ENCODE results near the gene TEKT1. TPM values are rescaled to one million over a fixed set of nuclear protein-coding genes. Genes with fewer than 3 reads are reported as not detected.

Gene TEKT1
- polyA plus RNA-seq, 1 donor from 2014 or later: 0.06 TPM

DNA sequence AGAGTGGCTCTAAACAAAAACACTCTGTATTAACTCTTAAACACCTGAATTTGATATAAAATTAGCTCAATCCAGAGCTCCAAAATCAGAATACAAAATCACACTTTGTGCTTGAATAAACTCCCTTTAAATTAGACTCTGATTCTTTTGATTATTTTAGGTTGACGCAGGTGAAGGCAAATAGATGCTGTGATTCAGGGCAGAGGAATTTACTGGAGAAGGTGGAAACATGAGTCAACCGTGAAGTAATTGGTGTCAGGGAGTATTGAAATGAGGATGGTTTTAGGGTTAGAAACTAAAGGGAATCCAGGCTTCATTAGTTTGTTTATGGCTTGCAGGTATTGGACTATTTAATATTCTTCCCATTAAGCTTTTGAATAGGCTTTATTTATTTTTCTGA, 37.1 kb upstream of the TEKT1 start:
- H3K9me3 ChIP-seq (ENCODE audit: low read length): no peaks in the 10 kb centered on the region
- no peak overlapping the region for H3K4me3 ChIP-seq (ENCODE audit: low read length)
- H3K27ac ChIP-seq (ENCODE audit: low read length): no peak overlapping the region
- H3K36me3 ChIP-seq (ENCODE audit: insufficient read depth, low read length): no peaks in the 10 kb centered on the region
- H2AFZ ChIP-seq (ENCODE audit: low read depth, low read length): no peak overlapping the region
- TF ChIP-seq, protein P1, sequence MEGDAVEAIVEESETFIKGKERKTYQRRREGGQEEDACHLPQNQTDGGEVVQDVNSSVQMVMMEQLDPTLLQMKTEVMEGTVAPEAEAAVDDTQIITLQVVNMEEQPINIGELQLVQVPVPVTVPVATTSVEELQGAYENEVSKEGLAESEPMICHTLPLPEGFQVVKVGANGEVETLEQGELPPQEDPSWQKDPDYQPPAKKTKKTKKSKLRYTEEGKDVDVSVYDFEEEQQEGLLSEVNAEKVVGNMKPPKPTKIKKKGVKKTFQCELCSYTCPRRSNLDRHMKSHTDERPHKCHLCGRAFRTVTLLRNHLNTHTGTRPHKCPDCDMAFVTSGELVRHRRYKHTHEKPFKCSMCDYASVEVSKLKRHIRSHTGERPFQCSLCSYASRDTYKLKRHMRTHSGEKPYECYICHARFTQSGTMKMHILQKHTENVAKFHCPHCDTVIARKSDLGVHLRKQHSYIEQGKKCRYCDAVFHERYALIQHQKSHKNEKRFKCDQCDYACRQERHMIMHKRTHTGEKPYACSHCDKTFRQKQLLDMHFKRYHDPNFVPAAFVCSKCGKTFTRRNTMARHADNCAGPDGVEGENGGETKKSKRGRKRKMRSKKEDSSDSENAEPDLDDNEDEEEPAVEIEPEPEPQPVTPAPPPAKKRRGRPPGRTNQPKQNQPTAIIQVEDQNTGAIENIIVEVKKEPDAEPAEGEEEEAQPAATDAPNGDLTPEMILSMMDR (IDR thresholded peaks at IDR 0.05; ENCODE audit: poor library complexity, severe bottlenecking): no peak
- no peak for TF ChIP-seq POLR2AphosphoS5 (IDR thresholded peaks at IDR 0.05)
- TF ChIP-seq TAF1 (IDR thresholded peaks at IDR 0.05; ENCODE audit: low read depth): no peak
- TF ChIP-seq SMC3 (conservative IDR thresholded peaks at IDR 0.05; ENCODE audit: poor library complexity): no peak
- no peak for TF ChIP-seq EZH2 (IDR thresholded peaks at IDR 0.05; ENCODE audit: borderline replicate concordance, insufficient read depth, low read length, poor library complexity, severe bottlenecking)
- no peak for TF ChIP-seq RAD21 (conservative IDR thresholded peaks at IDR 0.05)
- TF ChIP-seq, protein P2, sequence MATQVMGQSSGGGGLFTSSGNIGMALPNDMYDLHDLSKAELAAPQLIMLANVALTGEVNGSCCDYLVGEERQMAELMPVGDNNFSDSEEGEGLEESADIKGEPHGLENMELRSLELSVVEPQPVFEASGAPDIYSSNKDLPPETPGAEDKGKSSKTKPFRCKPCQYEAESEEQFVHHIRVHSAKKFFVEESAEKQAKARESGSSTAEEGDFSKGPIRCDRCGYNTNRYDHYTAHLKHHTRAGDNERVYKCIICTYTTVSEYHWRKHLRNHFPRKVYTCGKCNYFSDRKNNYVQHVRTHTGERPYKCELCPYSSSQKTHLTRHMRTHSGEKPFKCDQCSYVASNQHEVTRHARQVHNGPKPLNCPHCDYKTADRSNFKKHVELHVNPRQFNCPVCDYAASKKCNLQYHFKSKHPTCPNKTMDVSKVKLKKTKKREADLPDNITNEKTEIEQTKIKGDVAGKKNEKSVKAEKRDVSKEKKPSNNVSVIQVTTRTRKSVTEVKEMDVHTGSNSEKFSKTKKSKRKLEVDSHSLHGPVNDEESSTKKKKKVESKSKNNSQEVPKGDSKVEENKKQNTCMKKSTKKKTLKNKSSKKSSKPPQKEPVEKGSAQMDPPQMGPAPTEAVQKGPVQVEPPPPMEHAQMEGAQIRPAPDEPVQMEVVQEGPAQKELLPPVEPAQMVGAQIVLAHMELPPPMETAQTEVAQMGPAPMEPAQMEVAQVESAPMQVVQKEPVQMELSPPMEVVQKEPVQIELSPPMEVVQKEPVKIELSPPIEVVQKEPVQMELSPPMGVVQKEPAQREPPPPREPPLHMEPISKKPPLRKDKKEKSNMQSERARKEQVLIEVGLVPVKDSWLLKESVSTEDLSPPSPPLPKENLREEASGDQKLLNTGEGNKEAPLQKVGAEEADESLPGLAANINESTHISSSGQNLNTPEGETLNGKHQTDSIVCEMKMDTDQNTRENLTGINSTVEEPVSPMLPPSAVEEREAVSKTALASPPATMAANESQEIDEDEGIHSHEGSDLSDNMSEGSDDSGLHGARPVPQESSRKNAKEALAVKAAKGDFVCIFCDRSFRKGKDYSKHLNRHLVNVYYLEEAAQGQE (IDR thresholded peaks at IDR 0.05; ENCODE audit: borderline replicate concordance): no peak
- no peak for TF ChIP-seq EP300 (conservative IDR thresholded peaks at IDR 0.05; ENCODE audit: poor library complexity, severe bottlenecking)
- TF ChIP-seq MXI1 (conservative IDR thresholded peaks at IDR 0.05; ENCODE audit: poor library complexity, severe bottlenecking): no peak
- no peak overlapping the region for H3K4me2 ChIP-seq (ENCODE audit: low read length)
- H3F3A ChIP-seq (ENCODE audit: insufficient read depth, low read length, poor library complexity, severe bottlenecking): no peaks in the 10 kb centered on the region
- H3K9me2 ChIP-seq (ENCODE audit: insufficient read depth, low read length): no peaks in the 10 kb centered on the region
- no peaks in the 10 kb centered on the region for H3K79me2 ChIP-seq (replicated peaks; ENCODE audit: insufficient read depth, low read length)
- no peak overlapping the region for H3K9ac ChIP-seq (ENCODE audit: low read length)
- no peaks in the 10 kb centered on the region for H4K20me1 ChIP-seq (ENCODE audit: insufficient read depth)
- no peaks in the 10 kb centered on the region for H3K27me3 ChIP-seq (ENCODE audit: insufficient read depth, low read depth, low read length)

DNA sequence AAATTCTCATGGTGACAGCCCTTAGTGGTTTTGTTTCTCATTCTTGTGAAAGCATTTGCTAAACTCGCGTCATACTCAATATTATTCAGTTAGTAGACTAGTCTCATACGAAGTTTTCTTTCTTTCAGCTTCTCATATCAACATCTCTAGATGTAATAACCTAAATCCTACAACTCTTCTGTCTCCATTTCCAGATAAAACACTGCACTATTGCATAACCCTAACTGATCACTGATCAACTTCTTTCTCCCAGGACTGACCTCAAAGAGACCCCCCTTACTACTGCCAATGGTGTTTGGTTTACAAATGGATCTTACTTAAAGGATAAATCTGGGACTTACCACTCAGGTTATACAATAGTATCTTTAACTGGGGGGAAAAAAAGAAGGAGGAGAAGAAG, 36.3 kb upstream of the TEKT1 start:
- Histone ChIP-seq H3K9ac (ENCODE audit: low read length) (no peak overlapping the region), H3K36me3 (ENCODE audit: insufficient read depth, low read length) (no peaks in the 10 kb centered on the region), H3K79me2 (replicated peaks; ENCODE audit: insufficient read depth, low read length) (no peaks in the 10 kb centered on the region), H2AFZ (ENCODE audit: low read depth, low read length) (no peak overlapping the region), H3K4me2 (ENCODE audit: low read length) (no peak overlapping the region), H3K9me3 (ENCODE audit: low read length) (no peaks in the 10 kb centered on the region), H3F3A (ENCODE audit: insufficient read depth, low read length, poor library complexity, severe bottlenecking) (no peaks in the 10 kb centered on the region), H3K27ac (ENCODE audit: low read length) (no peak overlapping the region), H3K4me3 (ENCODE audit: low read length) (no peak overlapping the region), H4K20me1 (ENCODE audit: insufficient read depth) (no peaks in the 10 kb centered on the region), H3K9me2 (ENCODE audit: insufficient read depth, low read length) (no peaks in the 10 kb centered on the region), H3K27me3 (ENCODE audit: insufficient read depth, low read depth, low read length) (no peaks in the 10 kb centered on the region)
- TF ChIP-seq RAD21 (conservative IDR thresholded peaks at IDR 0.05) (no peak), EP300 (conservative IDR thresholded peaks at IDR 0.05; ENCODE audit: poor library complexity, severe bottlenecking) (no peak), POLR2AphosphoS5 (IDR thresholded peaks at IDR 0.05) (no peak), MXI1 (conservative IDR thresholded peaks at IDR 0.05; ENCODE audit: poor library complexity, severe bottlenecking) (no peak), SMC3 (conservative IDR thresholded peaks at IDR 0.05; ENCODE audit: poor library complexity) (no peak), TAF1 (IDR thresholded peaks at IDR 0.05; ENCODE audit: low read depth) (no peak), EZH2 (IDR thresholded peaks at IDR 0.05; ENCODE audit: borderline replicate concordance, insufficient read depth, low read length, poor library complexity, severe bottlenecking) (no peak)
- TF ChIP-seq, protein P2 (IDR thresholded peaks at IDR 0.05; ENCODE audit: borderline replicate concordance): no peak
- TF ChIP-seq, protein P1 (IDR thresholded peaks at IDR 0.05; ENCODE audit: poor library complexity, severe bottlenecking): no peak
